Measurements from ENCODE around the gene MAPKAPK3.

- TF ChIP-seq CTCF (IDR thresholded peaks at IDR 0.05) (no peak), POLR2A (IDR thresholded peaks at IDR 0.05) (no peak)
Measured at GRCh38 chr3:50612970-50613846, 3.7 kb upstream of the MAPKAPK3 start.

Measured in body of pancreas (tissue), 4 donors.